Upper lobe of left lung (tissue), 4 donors: ENCODE measurements around the gene HUNK.

Source experiments
- CTCF ChIP-seq, 6 experiments: fragments of 450-650 bp in 4 of 6; fragments of 200-600 bp in 2 of 6; sonication (generic) in 2 of 6; IDR thresholded peaks; one replicate each; pipeline ENCODE4 v1.5.1; 2016 to 2019; ENCODE audit warnings: antibody characterized with exemption in 6 of 6
- EP300 ChIP-seq, 4 donors: sonication (generic); formaldehyde crosslinking; IDR thresholded peaks; one replicate each; pipeline ENCODE4 v1.5.1; 2017; ENCODE audit warnings: antibody characterized with exemption in 4 of 4, control low read depth in 2 of 4
- POLR2A ChIP-seq, 4 donors: fragments of 450-650 bp; IDR thresholded peaks; one replicate each; pipeline ENCODE4 v1.5.1; 2016 to 2017; ENCODE audit warnings: antibody characterized with exemption in 4 of 4, mild to moderate bottlenecking in 2 of 4
- POLR2AphosphoS5 ChIP-seq, 2 donors: sonication (generic); formaldehyde crosslinking; IDR thresholded peaks; one replicate each; pipeline ENCODE4 v1.5.1; 2017; ENCODE audit warnings: antibody characterized with exemption in 2 of 2

- TF ChIP-seq POLR2A (IDR thresholded peaks at IDR 0.05) (no peak), CTCF (IDR thresholded peaks at IDR 0.05) (no peak), POLR2AphosphoS5 (IDR thresholded peaks at IDR 0.05) (no peak), EP300 (IDR thresholded peaks at IDR 0.05) (no peak)
Measured at GRCh38 chr21:31920275-31920674, 47.5 kb downstream of the HUNK start.
